ENCODE data around the gene FMN1.

DNA sequence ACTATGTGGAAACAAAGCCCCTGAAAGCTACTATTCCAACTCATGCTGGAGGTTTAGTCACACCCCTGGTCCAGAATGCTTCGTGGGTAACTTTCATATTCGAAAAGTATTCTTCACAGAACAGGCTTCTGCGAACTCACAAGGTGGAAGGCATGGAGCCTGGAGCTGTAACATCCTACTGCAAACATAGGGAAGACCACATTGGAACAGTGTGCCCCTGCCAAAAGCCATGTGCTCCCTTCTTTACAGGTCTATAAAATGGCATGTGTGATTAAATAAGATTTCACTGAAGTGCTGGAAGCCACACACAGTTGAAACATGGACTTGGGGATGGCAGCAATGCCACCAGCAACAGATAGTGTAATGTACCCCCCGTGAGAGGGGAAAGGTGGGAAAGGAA lies 370.8 kb downstream of the FMN1 start:
- TF ChIP-seq EP300 (IDR thresholded peaks at IDR 0.05): no peak
- TF ChIP-seq, protein P1, sequence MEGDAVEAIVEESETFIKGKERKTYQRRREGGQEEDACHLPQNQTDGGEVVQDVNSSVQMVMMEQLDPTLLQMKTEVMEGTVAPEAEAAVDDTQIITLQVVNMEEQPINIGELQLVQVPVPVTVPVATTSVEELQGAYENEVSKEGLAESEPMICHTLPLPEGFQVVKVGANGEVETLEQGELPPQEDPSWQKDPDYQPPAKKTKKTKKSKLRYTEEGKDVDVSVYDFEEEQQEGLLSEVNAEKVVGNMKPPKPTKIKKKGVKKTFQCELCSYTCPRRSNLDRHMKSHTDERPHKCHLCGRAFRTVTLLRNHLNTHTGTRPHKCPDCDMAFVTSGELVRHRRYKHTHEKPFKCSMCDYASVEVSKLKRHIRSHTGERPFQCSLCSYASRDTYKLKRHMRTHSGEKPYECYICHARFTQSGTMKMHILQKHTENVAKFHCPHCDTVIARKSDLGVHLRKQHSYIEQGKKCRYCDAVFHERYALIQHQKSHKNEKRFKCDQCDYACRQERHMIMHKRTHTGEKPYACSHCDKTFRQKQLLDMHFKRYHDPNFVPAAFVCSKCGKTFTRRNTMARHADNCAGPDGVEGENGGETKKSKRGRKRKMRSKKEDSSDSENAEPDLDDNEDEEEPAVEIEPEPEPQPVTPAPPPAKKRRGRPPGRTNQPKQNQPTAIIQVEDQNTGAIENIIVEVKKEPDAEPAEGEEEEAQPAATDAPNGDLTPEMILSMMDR (IDR thresholded peaks at IDR 0.05): no peak

All from upper lobe of left lung (tissue), 4 donors.